ENCODE results near the gene FNDC1. TPM values are rescaled to one million over a fixed set of nuclear protein-coding genes. Genes with fewer than 3 reads are reported as not detected.

Gene FNDC1
- total and polyA plus RNA-seq, 10 of the 15 experiments (the other 5 are each of a cell fraction or from before 2014, with no cell fraction given): not detected

DNA sequence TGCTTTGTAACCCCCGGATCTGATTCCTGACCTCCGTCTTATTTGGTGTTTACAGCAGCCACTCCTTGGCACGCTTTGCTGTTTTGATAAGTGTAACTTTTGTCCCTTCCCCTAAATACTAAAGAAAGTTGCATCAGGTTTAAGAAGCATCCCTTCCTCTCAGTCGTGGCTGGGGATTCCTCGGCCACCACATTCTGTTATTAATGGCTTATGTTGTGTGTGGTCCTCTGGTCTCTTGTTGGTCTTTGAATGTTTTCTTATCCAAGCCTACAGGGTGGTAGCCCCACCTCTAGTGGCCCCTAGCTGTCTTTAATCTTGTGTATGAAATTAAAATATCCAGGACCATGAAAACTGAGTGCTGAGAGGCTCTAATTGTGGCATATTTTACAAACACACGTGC, 37.5 kb upstream of the FNDC1 start:
- Histone ChIP-seq H3K4me1 (ENCODE audit: control insufficient read depth, insufficient read depth, low read length) (peaks cover 12% of the 10 kb centered on the region), H3K79me2 (ENCODE audit: control insufficient read depth, insufficient read depth, low read length) (no peaks in the 10 kb centered on the region), H3K9me3 (replicated peaks; ENCODE audit: control insufficient read depth, insufficient read depth, low read length) (no peaks in the 10 kb centered on the region; the same call in 2 of the 3 replicates), H2AFZ (ENCODE audit: control insufficient read depth, low read depth, low read length) (no peak overlapping the region), H3K4me2 (ENCODE audit: control insufficient read depth, insufficient read depth) (no peak overlapping the region), H3K27me3 (replicated peaks in 1 of 2; ENCODE audit: control insufficient read depth in 2 of 2, insufficient read depth in 2 of 2, low read length in 1 of 2) (0 out of 4 replicates have a peak, but pooled peaks cover 0 to 2% of the 10 kb centered on the region in 2 experiments), H3K9ac (ENCODE audit: control insufficient read depth, insufficient read depth, low read length) (no peak overlapping the region), H3K27ac (ENCODE audit: control insufficient read depth, insufficient read depth) (no peak overlapping the region), H3K4me3 (no peak overlapping the region), H4K20me1 (ENCODE audit: control insufficient read depth, insufficient read depth) (no peaks in the 10 kb centered on the region), H3K36me3 (ENCODE audit: control insufficient read depth in 2 of 2, insufficient read depth in 2 of 2, low read length in 1 of 2) (no peaks in the 10 kb centered on the region)
- no TSS peak for BruUV-seq (replicated peaks)
- intact Hi-C loops (cut with micrococcal nuclease; ENCODE audit: unreplicated experiment): loop anchor here (5.0 kb wide), 1 partner anchor 429 kb away; no protein-coding TSS in a partner anchor
- WGBS (ENCODE audit: insufficient coverage, insufficient replicate concordance, low lambda C conversion rate, missing lambda C conversion rate): 72% methylated on average over 6 of the region's 6 CpGs
- RAD21 ChIA-PET (ENCODE audit: unreplicated experiment): interaction anchor here (0.7 to 7.7 kb wide), 4 partner anchors 26 to 125 kb away, joined by 3 to 233 read pairs (median 60); no protein-coding TSS in a partner anchor
- SMC1A ChIA-PET (ENCODE audit: uncharacterized antibody, unreplicated experiment): interaction anchor here (0.6 to 12.8 kb wide), 4 partner anchors 17 to 124 kb away, joined by 3 to 304 read pairs (median 176); no protein-coding TSS in a partner anchor
- FAIRE-seq: no peak
- CTCF ChIA-PET: interaction anchor here (0.9 to 13.8 kb wide), 4 partner anchors 19 to 124 kb away, joined by 3 to 529 read pairs (median 298); partner anchors contain the start of gene TAGAP
- ATAC-seq: no peak
- in situ Hi-C loops (cut with MboI): loop anchor here (5.0 to 10.0 kb wide), 2 partner anchors 129 to 427 kb away; partner anchors contain the start of gene RSPH3
- DNase-seq (ENCODE audit: low read depth, low spot score): no peak
- POLR2A ChIA-PET: no interaction called here
- TF ChIP-seq, protein P1, sequence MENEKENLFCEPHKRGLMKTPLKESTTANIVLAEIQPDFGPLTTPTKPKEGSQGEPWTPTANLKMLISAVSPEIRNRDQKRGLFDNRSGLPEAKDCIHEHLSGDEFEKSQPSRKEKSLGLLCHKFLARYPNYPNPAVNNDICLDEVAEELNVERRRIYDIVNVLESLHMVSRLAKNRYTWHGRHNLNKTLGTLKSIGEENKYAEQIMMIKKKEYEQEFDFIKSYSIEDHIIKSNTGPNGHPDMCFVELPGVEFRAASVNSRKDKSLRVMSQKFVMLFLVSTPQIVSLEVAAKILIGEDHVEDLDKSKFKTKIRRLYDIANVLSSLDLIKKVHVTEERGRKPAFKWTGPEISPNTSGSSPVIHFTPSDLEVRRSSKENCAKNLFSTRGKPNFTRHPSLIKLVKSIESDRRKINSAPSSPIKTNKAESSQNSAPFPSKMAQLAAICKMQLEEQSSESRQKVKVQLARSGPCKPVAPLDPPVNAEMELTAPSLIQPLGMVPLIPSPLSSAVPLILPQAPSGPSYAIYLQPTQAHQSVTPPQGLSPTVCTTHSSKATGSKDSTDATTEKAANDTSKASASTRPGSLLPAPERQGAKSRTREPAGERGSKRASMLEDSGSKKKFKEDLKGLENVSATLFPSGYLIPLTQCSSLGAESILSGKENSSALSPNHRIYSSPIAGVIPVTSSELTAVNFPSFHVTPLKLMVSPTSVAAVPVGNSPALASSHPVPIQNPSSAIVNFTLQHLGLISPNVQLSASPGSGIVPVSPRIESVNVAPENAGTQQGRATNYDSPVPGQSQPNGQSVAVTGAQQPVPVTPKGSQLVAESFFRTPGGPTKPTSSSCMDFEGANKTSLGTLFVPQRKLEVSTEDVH (IDR thresholded peaks at IDR 0.05; ENCODE audit: low read depth, partially characterized antibody): no peak
- TF ChIP-seq, protein P2, sequence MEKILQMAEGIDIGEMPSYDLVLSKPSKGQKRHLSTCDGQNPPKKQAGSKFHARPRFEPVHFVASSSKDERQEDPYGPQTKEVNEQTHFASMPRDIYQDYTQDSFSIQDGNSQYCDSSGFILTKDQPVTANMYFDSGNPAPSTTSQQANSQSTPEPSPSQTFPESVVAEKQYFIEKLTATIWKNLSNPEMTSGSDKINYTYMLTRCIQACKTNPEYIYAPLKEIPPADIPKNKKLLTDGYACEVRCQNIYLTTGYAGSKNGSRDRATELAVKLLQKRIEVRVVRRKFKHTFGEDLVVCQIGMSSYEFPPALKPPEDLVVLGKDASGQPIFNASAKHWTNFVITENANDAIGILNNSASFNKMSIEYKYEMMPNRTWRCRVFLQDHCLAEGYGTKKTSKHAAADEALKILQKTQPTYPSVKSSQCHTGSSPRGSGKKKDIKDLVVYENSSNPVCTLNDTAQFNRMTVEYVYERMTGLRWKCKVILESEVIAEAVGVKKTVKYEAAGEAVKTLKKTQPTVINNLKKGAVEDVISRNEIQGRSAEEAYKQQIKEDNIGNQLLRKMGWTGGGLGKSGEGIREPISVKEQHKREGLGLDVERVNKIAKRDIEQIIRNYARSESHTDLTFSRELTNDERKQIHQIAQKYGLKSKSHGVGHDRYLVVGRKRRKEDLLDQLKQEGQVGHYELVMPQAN (conservative IDR thresholded peaks at IDR 0.05): no peak
- TF ChIP-seq MEF2A (IDR thresholded peaks at IDR 0.05; ENCODE audit: insufficient read depth, low read depth, low read length) (no peak), MYC (IDR thresholded peaks at IDR 0.05; ENCODE audit: insufficient read depth, insufficient read length, insufficient replicate concordance, low read length, severe bottlenecking) (no peak), TCF7 (IDR thresholded peaks at IDR 0.05; ENCODE audit: borderline replicate concordance) (no peak), KLF5 (IDR thresholded peaks at IDR 0.05; ENCODE audit: partially characterized antibody) (no peak), STAT3 (IDR thresholded peaks at IDR 0.05; ENCODE audit: low read depth, low read length) (no peak), ETV6 (conservative IDR thresholded peaks at IDR 0.05 in 1 of 2, IDR thresholded peaks at IDR 0.05 in 1 of 2; ENCODE audit: borderline replicate concordance in 1 of 2, low read depth in 1 of 2) (no peak), FOXM1 (IDR thresholded peaks at IDR 0.05; ENCODE audit: low read depth, low read length) (no peak)
- TF ChIP-seq, protein P3, sequence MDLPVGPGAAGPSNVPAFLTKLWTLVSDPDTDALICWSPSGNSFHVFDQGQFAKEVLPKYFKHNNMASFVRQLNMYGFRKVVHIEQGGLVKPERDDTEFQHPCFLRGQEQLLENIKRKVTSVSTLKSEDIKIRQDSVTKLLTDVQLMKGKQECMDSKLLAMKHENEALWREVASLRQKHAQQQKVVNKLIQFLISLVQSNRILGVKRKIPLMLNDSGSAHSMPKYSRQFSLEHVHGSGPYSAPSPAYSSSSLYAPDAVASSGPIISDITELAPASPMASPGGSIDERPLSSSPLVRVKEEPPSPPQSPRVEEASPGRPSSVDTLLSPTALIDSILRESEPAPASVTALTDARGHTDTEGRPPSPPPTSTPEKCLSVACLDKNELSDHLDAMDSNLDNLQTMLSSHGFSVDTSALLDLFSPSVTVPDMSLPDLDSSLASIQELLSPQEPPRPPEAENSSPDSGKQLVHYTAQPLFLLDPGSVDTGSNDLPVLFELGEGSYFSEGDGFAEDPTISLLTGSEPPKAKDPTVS (IDR thresholded peaks at IDR 0.05; ENCODE audit: low read depth, low read length): no peak
- TF ChIP-seq, protein P4, sequence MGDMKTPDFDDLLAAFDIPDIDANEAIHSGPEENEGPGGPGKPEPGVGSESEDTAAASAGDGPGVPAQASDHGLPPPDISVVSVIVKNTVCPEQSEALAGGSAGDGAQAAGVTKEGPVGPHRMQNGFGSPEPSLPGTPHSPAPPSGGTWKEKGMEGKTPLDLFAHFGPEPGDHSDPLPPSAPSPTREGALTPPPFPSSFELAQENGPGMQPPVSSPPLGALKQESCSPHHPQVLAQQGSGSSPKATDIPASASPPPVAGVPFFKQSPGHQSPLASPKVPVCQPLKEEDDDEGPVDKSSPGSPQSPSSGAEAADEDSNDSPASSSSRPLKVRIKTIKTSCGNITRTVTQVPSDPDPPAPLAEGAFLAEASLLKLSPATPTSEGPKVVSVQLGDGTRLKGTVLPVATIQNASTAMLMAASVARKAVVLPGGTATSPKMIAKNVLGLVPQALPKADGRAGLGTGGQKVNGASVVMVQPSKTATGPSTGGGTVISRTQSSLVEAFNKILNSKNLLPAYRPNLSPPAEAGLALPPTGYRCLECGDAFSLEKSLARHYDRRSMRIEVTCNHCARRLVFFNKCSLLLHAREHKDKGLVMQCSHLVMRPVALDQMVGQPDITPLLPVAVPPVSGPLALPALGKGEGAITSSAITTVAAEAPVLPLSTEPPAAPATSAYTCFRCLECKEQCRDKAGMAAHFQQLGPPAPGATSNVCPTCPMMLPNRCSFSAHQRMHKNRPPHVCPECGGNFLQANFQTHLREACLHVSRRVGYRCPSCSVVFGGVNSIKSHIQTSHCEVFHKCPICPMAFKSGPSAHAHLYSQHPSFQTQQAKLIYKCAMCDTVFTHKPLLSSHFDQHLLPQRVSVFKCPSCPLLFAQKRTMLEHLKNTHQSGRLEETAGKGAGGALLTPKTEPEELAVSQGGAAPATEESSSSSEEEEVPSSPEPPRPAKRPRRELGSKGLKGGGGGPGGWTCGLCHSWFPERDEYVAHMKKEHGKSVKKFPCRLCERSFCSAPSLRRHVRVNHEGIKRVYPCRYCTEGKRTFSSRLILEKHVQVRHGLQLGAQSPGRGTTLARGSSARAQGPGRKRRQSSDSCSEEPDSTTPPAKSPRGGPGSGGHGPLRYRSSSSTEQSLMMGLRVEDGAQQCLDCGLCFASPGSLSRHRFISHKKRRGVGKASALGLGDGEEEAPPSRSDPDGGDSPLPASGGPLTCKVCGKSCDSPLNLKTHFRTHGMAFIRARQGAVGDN (IDR thresholded peaks at IDR 0.05): no peak
